SU-DHL-6 (cell line): ENCODE results near the gene IDH1.

Experiments
- H2AFZ ChIP-seq: fragments of 200-600 bp; sonication (generic); 2 replicates; pipeline ENCODE4 v1.6.1; 2014; ENCODE audit warnings: low read depth, mild to moderate bottlenecking, moderate library complexity, mixed read lengths, antibody characterized with exemption, low read length; ENCODE audit not compliant: severe bottlenecking
- H3F3A ChIP-seq: fragments of 200-600 bp; shearing (Covaris generic); 2 replicates; pipeline ENCODE4 v1.6.0; 2016; ENCODE audit warnings: antibody characterized with exemption, mild to moderate bottlenecking; ENCODE audit not compliant: insufficient read depth
- H3K27ac ChIP-seq: fragments of 200-600 bp; sonication (generic); 2 replicates; pipeline ENCODE4 v1.5.1; 2016; ENCODE audit warnings: low read depth, mild to moderate bottlenecking, low read length, moderate library complexity, mixed read lengths
- H3K27me3 ChIP-seq: fragments of 200-600 bp; sonication (generic), shearing (Covaris generic); 2 replicates; pipeline ENCODE4 v1.6.0; 2014; ENCODE audit warnings: mild to moderate bottlenecking, low read length
- H3K36me3 ChIP-seq: fragments of 200-600 bp; sonication (generic); 2 replicates; pipeline ENCODE4 v1.6.1; 2014; ENCODE audit warnings: mild to moderate bottlenecking, low read length, mixed read lengths
- H3K4me2 ChIP-seq: fragments of 300-600, 200-600 bp; shearing (Covaris generic), sonication (generic); 2 replicates; pipeline ENCODE4 v1.6.0; 2014; ENCODE audit warnings: low read length, low read depth, mild to moderate bottlenecking; ENCODE audit not compliant: poor library complexity, severe bottlenecking
- H3K4me3 ChIP-seq: fragments of 200-600 bp; sonication (generic); 2 replicates; pipeline ENCODE4 v1.5.1; 2014; ENCODE audit warnings: antibody characterized with exemption, low read length, mild to moderate bottlenecking, mixed read lengths; ENCODE audit not compliant: insufficient read depth, poor library complexity, severe bottlenecking
- H3K79me2 ChIP-seq: fragments of 200-600 bp; sonication (generic); 2 replicates; pipeline ENCODE4 v1.6.1; 2014; ENCODE audit warnings: mild to moderate bottlenecking, low read length, moderate library complexity; ENCODE audit not compliant: insufficient read depth
- H3K9ac ChIP-seq: fragments of 200-600 bp; sonication (generic); 2 replicates; pipeline ENCODE4 v1.7.0; 2014; ENCODE audit warnings: mild to moderate bottlenecking, low read length
- H3K9me2 ChIP-seq: fragments of 200-600 bp; sonication (generic); replicated peaks from 2 replicates; pipeline ENCODE4 v1.6.1; 2014; ENCODE audit warnings: low read length; ENCODE audit not compliant: insufficient read depth
- H3K9me3 ChIP-seq: fragments of 200-600 bp; sonication (generic); 2 replicates; pipeline ENCODE4 v1.6.1; 2014; ENCODE audit warnings: low read length, mixed read lengths; ENCODE audit not compliant: insufficient read depth
- H4K20me1 ChIP-seq: fragments of 200-600 bp; sonication (generic); 2 replicates; pipeline ENCODE4 v1.6.1; 2014; ENCODE audit warnings: low read depth, mild to moderate bottlenecking, antibody characterized with exemption, low read length, moderate library complexity, mixed read lengths
- EZH2phosphoT487 ChIP-seq: fragments of 200-600 bp; sonication (generic), shearing (Covaris generic); conservative IDR thresholded peaks from 2 replicates; pipeline ENCODE4 v1.6.1; 2018; ENCODE audit warnings: mild to moderate bottlenecking, antibody characterized with exemption, low read length, moderate library complexity, mixed read lengths
- TF ChIP-seq, protein P1 (sequence below): fragments of 200-600 bp; sonication (generic); IDR thresholded peaks from one replicate; pipeline ENCODE4 v1.5.1; 2017; ENCODE audit warnings: antibody characterized with exemption, mild to moderate bottlenecking, low read length, moderate library complexity; ENCODE audit not compliant: insufficient read depth, poor library complexity, severe bottlenecking

The IDH1 gene

DNA sequence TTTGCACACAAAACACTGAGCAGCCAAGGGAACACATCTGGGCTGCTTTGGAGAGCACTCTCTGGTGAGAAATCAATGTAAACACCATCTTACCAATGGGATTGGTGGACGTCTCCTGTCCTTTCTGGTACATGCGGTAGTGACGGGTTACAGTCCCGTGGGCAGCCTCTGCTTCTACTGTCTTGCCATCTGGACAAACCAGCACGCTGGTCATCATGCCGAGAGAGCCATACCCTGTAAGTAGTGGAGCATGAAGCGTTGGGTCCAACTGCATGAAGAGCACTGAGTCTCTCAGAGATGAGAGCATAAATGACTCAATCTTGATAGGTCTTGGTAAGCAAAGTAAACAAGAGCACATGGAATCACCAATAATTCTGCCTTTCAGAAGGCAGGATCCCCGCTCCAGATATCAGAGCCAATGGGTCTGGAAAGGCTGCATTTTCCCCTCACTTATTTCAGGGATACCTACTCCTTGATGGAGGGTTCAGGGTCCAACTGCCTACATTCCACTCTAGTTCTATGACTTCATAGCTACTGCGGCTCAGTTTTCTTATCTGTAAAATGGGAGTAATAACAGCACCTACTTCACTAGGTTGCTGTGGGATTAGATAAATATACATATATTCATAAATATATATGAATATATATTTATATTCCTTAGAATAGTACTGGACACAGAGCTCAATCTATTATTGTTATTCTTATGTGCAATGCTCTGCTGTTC lies 14.9 kb downstream of the IDH1 start:
- Histone ChIP-seq H3K9ac (no peak overlapping the region), H3K4me2 (no peak overlapping the region), H3K27ac (no peak overlapping the region), H4K20me1 (no peaks in the 10 kb centered on the region), H3K36me3 (peaks cover 23% of the 10 kb centered on the region; the same call in 1 of the 2 replicates), H3F3A (no peaks in the 10 kb centered on the region), H3K9me2 (no peaks in the 10 kb centered on the region), H3K9me3 (no peaks in the 10 kb centered on the region), H2AFZ (no peak overlapping the region), H3K4me3 (no peak overlapping the region), H3K27me3 (no peaks in the 10 kb centered on the region), H3K79me2 (no peaks in the 10 kb centered on the region)
- TF ChIP-seq EZH2phosphoT487, result no peak
- TF ChIP-seq, protein P1, sequence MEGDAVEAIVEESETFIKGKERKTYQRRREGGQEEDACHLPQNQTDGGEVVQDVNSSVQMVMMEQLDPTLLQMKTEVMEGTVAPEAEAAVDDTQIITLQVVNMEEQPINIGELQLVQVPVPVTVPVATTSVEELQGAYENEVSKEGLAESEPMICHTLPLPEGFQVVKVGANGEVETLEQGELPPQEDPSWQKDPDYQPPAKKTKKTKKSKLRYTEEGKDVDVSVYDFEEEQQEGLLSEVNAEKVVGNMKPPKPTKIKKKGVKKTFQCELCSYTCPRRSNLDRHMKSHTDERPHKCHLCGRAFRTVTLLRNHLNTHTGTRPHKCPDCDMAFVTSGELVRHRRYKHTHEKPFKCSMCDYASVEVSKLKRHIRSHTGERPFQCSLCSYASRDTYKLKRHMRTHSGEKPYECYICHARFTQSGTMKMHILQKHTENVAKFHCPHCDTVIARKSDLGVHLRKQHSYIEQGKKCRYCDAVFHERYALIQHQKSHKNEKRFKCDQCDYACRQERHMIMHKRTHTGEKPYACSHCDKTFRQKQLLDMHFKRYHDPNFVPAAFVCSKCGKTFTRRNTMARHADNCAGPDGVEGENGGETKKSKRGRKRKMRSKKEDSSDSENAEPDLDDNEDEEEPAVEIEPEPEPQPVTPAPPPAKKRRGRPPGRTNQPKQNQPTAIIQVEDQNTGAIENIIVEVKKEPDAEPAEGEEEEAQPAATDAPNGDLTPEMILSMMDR, result no peak

DNA sequence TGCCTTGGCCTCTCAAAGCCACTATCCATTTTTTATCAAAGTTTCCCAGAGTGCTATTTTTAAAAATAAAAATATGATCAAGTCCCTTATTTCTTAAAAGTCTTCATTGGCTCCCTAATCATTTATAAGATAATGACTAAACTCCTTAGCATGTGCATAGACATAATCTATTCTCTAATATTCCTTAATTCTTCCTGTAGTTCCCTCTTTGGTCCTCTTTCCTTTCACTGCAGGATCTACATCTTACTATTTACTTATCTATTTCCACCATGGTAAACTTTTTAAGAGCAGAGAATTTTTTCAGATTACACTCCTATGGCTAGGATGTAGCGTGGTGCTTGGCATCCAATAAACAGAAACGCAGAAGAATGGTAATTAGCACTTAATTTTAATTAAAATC lies 19.0 kb downstream of the IDH1 start:
- Histone ChIP-seq H3K79me2 (no peaks in the 10 kb centered on the region), H3K9me2 (no peaks in the 10 kb centered on the region), H4K20me1 (no peaks in the 10 kb centered on the region), H3K27ac (no peak overlapping the region), H2AFZ (no peak overlapping the region), H3K9ac (no peak overlapping the region), H3K9me3 (no peaks in the 10 kb centered on the region), H3K27me3 (no peaks in the 10 kb centered on the region), H3F3A (no peaks in the 10 kb centered on the region), H3K4me2 (no peak overlapping the region), H3K4me3 (no peak overlapping the region), H3K36me3 (peaks cover 12% of the 10 kb centered on the region; the same call in 1 of the 2 replicates)
- TF ChIP-seq, protein P1, result no peak
- TF ChIP-seq EZH2phosphoT487, result no peak

- no peak overlapping the region for H3K27ac ChIP-seq
- no peaks in the 10 kb centered on the region for H3K9me2 ChIP-seq
- no peaks in the 10 kb centered on the region for H3K79me2 ChIP-seq
- no peaks in the 10 kb centered on the region for H3K27me3 ChIP-seq
- no peak overlapping the region for H3K4me3 ChIP-seq
- H3F3A ChIP-seq, result no peaks in the 10 kb centered on the region
- H3K9ac ChIP-seq, result no peak overlapping the region
- no peaks in the 10 kb centered on the region for H3K9me3 ChIP-seq
- no peak overlapping the region for H2AFZ ChIP-seq
- no peak overlapping the region for H3K4me2 ChIP-seq
- peaks cover 8% of the 10 kb centered on the region; the same call in 1 of the 2 replicates for H3K36me3 ChIP-seq
- H4K20me1 ChIP-seq, result no peaks in the 10 kb centered on the region
- no peak for TF ChIP-seq EZH2phosphoT487
- TF ChIP-seq, protein P1, result no peak
Measured at GRCh38 chr2:208234786-208235185, 20.1 kb downstream of the IDH1 start.
